Measurements from ENCODE around the gene KIF2A. TPM values are rescaled to one million over a fixed set of nuclear protein-coding genes. Genes with fewer than 3 reads are reported as not detected.

KIF2A gene
- total and polyA plus RNA-seq, 9 of the 15 experiments (the other 6 are each of a cell fraction or from before 2014, with no cell fraction given), result 42.6 to 126 (median 77.6) TPM

GRCh38 chr5:62403411-62404250 lies 97.6 kb downstream of the KIF2A start, which contains the start of gene DIMT1 (continued):
- peak; percentile 34 for TF ChIP-seq PRDM10 (IDR thresholded peaks at IDR 0.05; ENCODE audit: partially characterized antibody)
- peak; percentile 99 for TF ChIP-seq POLR2G (IDR thresholded peaks at IDR 0.05; ENCODE audit: low read depth, low read length)
- TF ChIP-seq E2F5 (CRISPR knock-in tag; IDR thresholded peaks at IDR 0.05), result 0 out of 2 replicates have a peak, but pooled peaks have one; percentile 18
- 0 out of 2 replicates have a peak, but pooled peaks have one; percentile 15 for TF ChIP-seq KLF6 (CRISPR knock-in tag; IDR thresholded peaks at IDR 0.05; ENCODE audit: borderline replicate concordance)
- peak; percentile 74 to 77; a peak in 2 of 4 replicates for TF ChIP-seq UBTF (IDR thresholded peaks at IDR 0.05; ENCODE audit: borderline replicate concordance in 1 of 2, low read depth in 2 of 2, low read length in 2 of 2)
- TF ChIP-seq ZNF449 (CRISPR knock-in tag; IDR thresholded peaks at IDR 0.05), result no peak
- peak; percentile 77 for TF ChIP-seq ATF7 (IDR thresholded peaks at IDR 0.05)
- no peak for TF ChIP-seq CTCF (IDR thresholded peaks at IDR 0.05 in 2 of 3, conservative IDR thresholded peaks at IDR 0.05 in 1 of 3; ENCODE audit: insufficient read depth in 2 of 3, low read depth in 1 of 3, low read length in 3 of 3)
- no peak for TF ChIP-seq CHD1 (IDR thresholded peaks at IDR 0.05; ENCODE audit: low read length)
- TF ChIP-seq HMGN3 (IDR thresholded peaks at IDR 0.05; ENCODE audit: borderline replicate concordance, extremely low read depth, insufficient read length, low read depth, low read length), result peak; percentile 48
- peak; percentile 4; the same call in 1 of the 2 replicates for TF ChIP-seq ZNF76 (CRISPR knock-in tag; IDR thresholded peaks at IDR 0.05; ENCODE audit: borderline replicate concordance)
- peak; percentile 49; the same call in 1 of the 2 replicates for TF ChIP-seq DPF2 (IDR thresholded peaks at IDR 0.05)
